NCI-H2107 treated with DMSO at 0.1 percent for 48 hours (cell line): ENCODE measurements around the gene ENPP1.
"Not testable (repeated sequence)": the region's sequence is repeated elsewhere in the genome, so short reads cannot be mapped to it uniquely, and the experiment has no call there.

Experiments used
- DNase-seq: peaks from one replicate; lab custom pipeline; 2025; ENCODE audit not compliant: unreplicated experiment; lab: John Stamatoyannopoulos, UW

The ENPP1 gene

GRCh38 chr6:131914234-131914633 lies 106.4 kb downstream of the ENPP1 start:
- DNase-seq = no peak

- peak; percentile 24 for DNase-seq
Observed at GRCh38 chr6:131914967-131915751, 107.3 kb downstream of the ENPP1 start.

GRCh38 chr6:131916091-131916796 lies 108.4 kb downstream of the ENPP1 start:
- not testable (repeated sequence) for DNase-seq

GRCh38 chr6:131916847-131917246 lies 109.0 kb downstream of the ENPP1 start:
- no peak for DNase-seq

GRCh38 chr6:131917318-131917717 lies 109.5 kb downstream of the ENPP1 start:
- no peak for DNase-seq

GRCh38 chr6:131917763-131918649 lies 110.2 kb downstream of the ENPP1 start:
- no peak for DNase-seq

- no peak for DNase-seq
Observed at GRCh38 chr6:131918650-131919355, 111.0 kb downstream of the ENPP1 start.

- DNase-seq = no peak
Observed at GRCh38 chr6:131920656-131921055, 112.8 kb downstream of the ENPP1 start.

- DNase-seq = peak; percentile 12
Observed at GRCh38 chr6:131923356-131923755, 115.5 kb downstream of the ENPP1 start.

- peak; percentile 11 for DNase-seq
Observed at GRCh38 chr6:131924881-131925474, 117.2 kb downstream of the ENPP1 start.

GRCh38 chr6:131929264-131929663 lies 121.4 kb downstream of the ENPP1 start:
- no peak for DNase-seq

- no peak for DNase-seq
Observed at GRCh38 chr6:131929976-131930375, 122.2 kb downstream of the ENPP1 start.

GRCh38 chr6:131931063-131931750 lies 123.4 kb downstream of the ENPP1 start:
- no peak for DNase-seq

GRCh38 chr6:131936156-131936555 lies 128.3 kb downstream of the ENPP1 start:
- DNase-seq = no peak

- no peak for DNase-seq
Observed at GRCh38 chr6:131937226-131937625, 129.4 kb downstream of the ENPP1 start.

GRCh38 chr6:131937703-131938631 lies 130.1 kb downstream of the ENPP1 start:
- no peak for DNase-seq
